KMS-11 (cell line): ENCODE results near the gene PRKCI.
"Not testable (repeated sequence)": the region's sequence is repeated elsewhere in the genome, so short reads cannot be mapped to it uniquely, and the experiment has no call there.

Experiments
- H2AFZ ChIP-seq: fragments of 200-600 bp; sonication (generic); 2 replicates; pipeline ENCODE4 v1.6.1; 2016; ENCODE audit warnings: antibody characterized with exemption, mixed run types, low read depth
- H3K27ac ChIP-seq: fragments of 200-600 bp; sonication (generic); 2 replicates; pipeline ENCODE4 v1.6.1; 2016; ENCODE audit warnings: mild to moderate bottlenecking, mixed run types
- H3K27me3 ChIP-seq: fragments of 200-600 bp; sonication (generic); 2 replicates; pipeline ENCODE4 v1.6.1; 2017; ENCODE audit warnings: mild to moderate bottlenecking, low read depth, mixed run types, moderate library complexity; ENCODE audit not compliant: insufficient read depth
- H3K36me3 ChIP-seq: fragments of 200-600 bp; sonication (generic); 2 replicates; pipeline ENCODE4 v1.6.1; 2017; ENCODE audit warnings: mild to moderate bottlenecking, mixed run types; ENCODE audit not compliant: insufficient read depth
- H3K4me1 ChIP-seq: fragments of 200-600 bp; sonication (generic); 2 replicates; pipeline ENCODE4 v1.6.1; 2016; ENCODE audit warnings: mild to moderate bottlenecking, low read depth, mixed run types; ENCODE audit not compliant: poor library complexity, severe bottlenecking
- H3K4me2 ChIP-seq: fragments of 200-600 bp; sonication (generic); 2 replicates; pipeline ENCODE4 v1.7.0; 2016; ENCODE audit warnings: mild to moderate bottlenecking, mixed run types
- H3K4me3 ChIP-seq: fragments of 200-600 bp; sonication (generic); IDR thresholded peaks from 2 replicates; pipeline ENCODE4 v1.6.1; 2017; ENCODE audit warnings: low read depth, low read length, mixed read lengths; ENCODE audit not compliant: insufficient read depth
- H3K79me2 ChIP-seq: fragments of 200-600 bp; sonication (generic); 2 replicates; pipeline ENCODE4 v1.6.1; 2016; ENCODE audit warnings: low read depth, mixed run types; ENCODE audit not compliant: insufficient read depth
- H3K9ac ChIP-seq: fragments of 200-600 bp; sonication (generic); 2 replicates; pipeline ENCODE4 v1.6.1; 2016; ENCODE audit warnings: mild to moderate bottlenecking, mixed run types
- H4K20me1 ChIP-seq: fragments of 200-600 bp; sonication (generic); 2 replicates; pipeline ENCODE4 v1.6.1; 2016; ENCODE audit warnings: mild to moderate bottlenecking, mixed run types; ENCODE audit not compliant: insufficient read depth
- CTCF ChIP-seq: fragments of 200-600 bp; sonication (generic); conservative IDR thresholded peaks from 2 replicates; pipeline ENCODE4 v1.6.1; 2017; ENCODE audit warnings: low read depth, mild to moderate bottlenecking, antibody characterized with exemption, low read length, moderate library complexity, mixed read lengths

PRKCI gene

GRCh38 chr3:170267793-170268192 lies 45.6 kb downstream of the PRKCI start:
- H3K4me2 ChIP-seq, result no peak overlapping the region
- H3K79me2 ChIP-seq, result no peaks in the 10 kb centered on the region
- no peak overlapping the region for H2AFZ ChIP-seq
- no peak overlapping the region for H3K9ac ChIP-seq
- no peaks in the 10 kb centered on the region for H4K20me1 ChIP-seq
- no peaks in the 10 kb centered on the region; the same call in 1 of the 2 replicates for H3K36me3 ChIP-seq
- H3K27ac ChIP-seq, result no peak overlapping the region
- no peaks in the 10 kb centered on the region for H3K27me3 ChIP-seq
- no peak overlapping the region for H3K4me3 ChIP-seq
- no peak for TF ChIP-seq CTCF
- H3K4me1 ChIP-seq, result peaks cover 6% of the 10 kb centered on the region

GRCh38 chr3:170269673-170270254 lies 47.5 kb downstream of the PRKCI start:
- H3K4me2 ChIP-seq, H3K27ac ChIP-seq, H3K36me3 ChIP-seq, H3K27me3 ChIP-seq, H2AFZ ChIP-seq, H3K4me1 ChIP-seq, H4K20me1 ChIP-seq, H3K79me2 ChIP-seq, H3K9ac ChIP-seq, H3K4me3 ChIP-seq: not testable (repeated sequence)

- Histone ChIP-seq H3K4me1 (no peaks in the 10 kb centered on the region), H3K4me3 (no peak overlapping the region), H3K9ac (no peak overlapping the region), H2AFZ (no peak overlapping the region), H3K4me2 (no peak overlapping the region), H4K20me1 (no peaks in the 10 kb centered on the region), H3K79me2 (no peaks in the 10 kb centered on the region), H3K36me3 (no peaks in the 10 kb centered on the region; the same call in 1 of the 2 replicates), H3K27me3 (no peaks in the 10 kb centered on the region), H3K27ac (no peak overlapping the region)
- TF ChIP-seq CTCF, result no peak
Measured at GRCh38 chr3:170270282-170270881, 48.2 kb downstream of the PRKCI start.

- no peaks in the 10 kb centered on the region for H3K27me3 ChIP-seq
- H3K9ac ChIP-seq, result no peak overlapping the region
- no peaks in the 10 kb centered on the region for H3K79me2 ChIP-seq
- no peak overlapping the region for H3K27ac ChIP-seq
- H3K4me3 ChIP-seq, result no peak overlapping the region
- no peaks in the 10 kb centered on the region; the same call in 1 of the 2 replicates for H3K36me3 ChIP-seq
- H3K4me1 ChIP-seq, result peaks cover 26% of the 10 kb centered on the region
- no peak for TF ChIP-seq CTCF
- no peak overlapping the region for H3K4me2 ChIP-seq
- no peaks in the 10 kb centered on the region for H4K20me1 ChIP-seq
- H2AFZ ChIP-seq, result no peak overlapping the region
Measured at GRCh38 chr3:170274641-170275040, 52.4 kb downstream of the PRKCI start.

- no peak overlapping the region for H3K4me2 ChIP-seq
- no peaks in the 10 kb centered on the region for H4K20me1 ChIP-seq
- H2AFZ ChIP-seq, result no peak overlapping the region
- no peak overlapping the region for H3K27ac ChIP-seq
- no peaks in the 10 kb centered on the region for H3K27me3 ChIP-seq
- H3K4me1 ChIP-seq, result peaks cover 26% of the 10 kb centered on the region
- no peak for TF ChIP-seq CTCF
- no peak overlapping the region for H3K4me3 ChIP-seq
- no peak overlapping the region for H3K9ac ChIP-seq
- H3K36me3 ChIP-seq, result no peaks in the 10 kb centered on the region; the same call in 1 of the 2 replicates
- H3K79me2 ChIP-seq, result no peaks in the 10 kb centered on the region
Measured at GRCh38 chr3:170275832-170276231, 53.6 kb downstream of the PRKCI start.

- not testable (repeated sequence) for H3K36me3 ChIP-seq, H3K4me3 ChIP-seq, H4K20me1 ChIP-seq, H3K79me2 ChIP-seq, H3K27ac ChIP-seq, H3K27me3 ChIP-seq, H2AFZ ChIP-seq, H3K9ac ChIP-seq
- H3K4me1 ChIP-seq, result peaks cover 26% of the 10 kb centered on the region
- peak overlapping the region; percentile 54 for H3K4me2 ChIP-seq
Measured at GRCh38 chr3:170277311-170277710, 55.1 kb downstream of the PRKCI start.
